NCI-H748 treated with DMSO at 0.1 percent for 48 hours (cell line): ENCODE measurements around the gene HSPG2.
"Not testable (repeated sequence)": the region's sequence is repeated elsewhere in the genome, so short reads cannot be mapped to it uniquely, and the experiment has no call there.

Experiments used
- DNase-seq: peaks from one replicate; lab custom pipeline; 2025; lab: John Stamatoyannopoulos, UW

Gene HSPG2

GRCh38 chr1:21932127-21932526, 5.0 kb downstream of the HSPG2 start:
- no peak for DNase-seq

GRCh38 chr1:21931171-21932093, 5.7 kb downstream of the HSPG2 start:
- no peak for DNase-seq

GRCh38 chr1:21930629-21931170, 6.4 kb downstream of the HSPG2 start:
- no peak for DNase-seq

- DNase-seq = no peak
Observed at GRCh38 chr1:21930080-21930571, 7.0 kb downstream of the HSPG2 start.

GRCh38 chr1:21927533-21928237, 9.4 kb downstream of the HSPG2 start:
- no peak for DNase-seq

GRCh38 chr1:21926814-21927532, 10.1 kb downstream of the HSPG2 start:
- DNase-seq = no peak

- DNase-seq = no peak
Observed at GRCh38 chr1:21926065-21926464, 11.0 kb downstream of the HSPG2 start.

GRCh38 chr1:21925334-21925940, 11.7 kb downstream of the HSPG2 start:
- no peak for DNase-seq

GRCh38 chr1:21924503-21925005, 12.6 kb downstream of the HSPG2 start:
- no peak for DNase-seq

- no peak for DNase-seq
Observed at GRCh38 chr1:21922090-21923013, 14.8 kb downstream of the HSPG2 start.

GRCh38 chr1:21921100-21921875, 15.8 kb downstream of the HSPG2 start:
- no peak for DNase-seq

- DNase-seq = no peak
Observed at GRCh38 chr1:21919520-21919919, 17.6 kb downstream of the HSPG2 start.

- DNase-seq = not testable (repeated sequence)
Observed at GRCh38 chr1:21917239-21917631, 19.9 kb downstream of the HSPG2 start.

- DNase-seq = no peak
Observed at GRCh38 chr1:21916447-21917238, 20.5 kb downstream of the HSPG2 start.

- DNase-seq = no peak
Observed at GRCh38 chr1:21914880-21915640, 22.1 kb downstream of the HSPG2 start.

GRCh38 chr1:21914450-21914849, 22.7 kb downstream of the HSPG2 start:
- DNase-seq = no peak

GRCh38 chr1:21913763-21914162, 23.3 kb downstream of the HSPG2 start:
- DNase-seq = no peak

GRCh38 chr1:21913258-21913657, 23.9 kb downstream of the HSPG2 start:
- DNase-seq = no peak
